Ecto neural progenitor cell (in vitro differentiated cells): ENCODE results near the gene IFNA8.
"Not testable (repeated sequence)": the region's sequence is repeated elsewhere in the genome, so short reads cannot be mapped to it uniquely, and the experiment has no call there.

ENCODE experiments used
- DNase-seq: peaks from one replicate; pipeline ENCODE4 v3.0.0-alpha.2; 2018; ENCODE audit warnings: low spot score

The IFNA8 gene

GRCh38 chr9:21429191-21429590 is 20.3 kb downstream of the IFNA8 start:
- no peak for DNase-seq

- no peak for DNase-seq
These were observed 23.9 kb downstream of the IFNA8 start for GRCh38 chr9:21432672-21433425.

GRCh38 chr9:21434202-21435014 is 25.5 kb downstream of the IFNA8 start:
- no peak for DNase-seq

GRCh38 chr9:21435015-21435383 is 26.1 kb downstream of the IFNA8 start:
- DNase-seq = not testable (repeated sequence)

- no peak for DNase-seq
These were observed 31.2 kb downstream of the IFNA8 start, which contains the start of gene IFNA1 for GRCh38 chr9:21440139-21440538. TSS of gene IFNA1 (plus strand) at chr9:21440439. CDS start at chr9:21440508, 69 bp downstream.

- no peak for DNase-seq
These were observed 35.1 kb downstream of the IFNA8 start for GRCh38 chr9:21443849-21444625.

GRCh38 chr9:21449312-21449711 is 40.4 kb downstream of the IFNA8 start:
- not testable (repeated sequence) for DNase-seq

GRCh38 chr9:21450733-21451394 is 41.9 kb downstream of the IFNA8 start:
- DNase-seq = no peak

- no peak for DNase-seq
These were observed 43.8 kb downstream of the IFNA8 start for GRCh38 chr9:21452681-21453080.

GRCh38 chr9:21454149-21454548 is 45.2 kb downstream of the IFNA8 start:
- DNase-seq = no peak

- DNase-seq = no peak
These were observed 46.4 kb downstream of the IFNA8 start for GRCh38 chr9:21455320-21455719.
